ENCODE measurements around the gene PSMB8.

Gene PSMB8

GRCh38 chr6:32847795-32848194, 3.9 kb upstream of the PSMB8 start:
- TF ChIP-seq GATA3 (IDR thresholded peaks at IDR 0.05; ENCODE audit: low read depth, low read length) (no peak), GATA2 (IDR thresholded peaks at IDR 0.05; ENCODE audit: low read depth, low read length) (no peak)

DNA sequence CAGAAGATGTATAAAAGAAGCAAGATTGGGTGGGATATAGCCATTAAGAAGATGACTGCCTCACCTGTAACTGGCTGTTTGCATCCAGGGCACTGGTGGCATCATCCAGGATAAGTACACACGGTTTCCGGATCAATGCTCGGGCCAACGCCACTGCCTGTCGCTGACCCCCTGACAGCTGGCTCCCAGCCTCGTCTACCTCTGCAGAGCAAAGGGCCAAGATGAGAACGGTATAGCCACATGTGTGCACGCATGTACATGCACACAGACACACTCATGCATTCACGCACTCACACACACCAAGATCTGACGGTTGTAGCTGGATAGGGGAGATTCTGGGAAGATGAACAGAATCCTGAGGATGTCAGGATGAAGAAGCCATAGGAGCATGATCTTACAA, 3.2 kb upstream of the PSMB8 start:
- TF ChIP-seq GATA3 (IDR thresholded peaks at IDR 0.05; ENCODE audit: low read depth, low read length) (no peak), GATA2 (IDR thresholded peaks at IDR 0.05; ENCODE audit: low read depth, low read length) (no peak)

- TF ChIP-seq GATA3 (IDR thresholded peaks at IDR 0.05; ENCODE audit: low read depth, low read length) (no peak), GATA2 (IDR thresholded peaks at IDR 0.05; ENCODE audit: low read depth, low read length) (no peak)
These were observed 1.6 kb upstream of the PSMB8 start for GRCh38 chr6:32845384-32845884.

GRCh38 chr6:32844839-32845383, 1.1 kb upstream of the PSMB8 start:
- TF ChIP-seq GATA2 (IDR thresholded peaks at IDR 0.05; ENCODE audit: low read depth, low read length) (no peak), GATA3 (IDR thresholded peaks at IDR 0.05; ENCODE audit: low read depth, low read length) (no peak)

GRCh38 chr6:32843331-32843978, 392 bp downstream of the PSMB8 start:
- no peak for TF ChIP-seq GATA2 (IDR thresholded peaks at IDR 0.05; ENCODE audit: low read depth, low read length)
- no peak for TF ChIP-seq GATA3 (IDR thresholded peaks at IDR 0.05; ENCODE audit: low read depth, low read length)

- TF ChIP-seq GATA3 (IDR thresholded peaks at IDR 0.05; ENCODE audit: low read depth, low read length): no peak
- no peak for TF ChIP-seq GATA2 (IDR thresholded peaks at IDR 0.05; ENCODE audit: low read depth, low read length)
These were observed 1.2 kb downstream of the PSMB8 start for GRCh38 chr6:32842690-32843089.

DNA sequence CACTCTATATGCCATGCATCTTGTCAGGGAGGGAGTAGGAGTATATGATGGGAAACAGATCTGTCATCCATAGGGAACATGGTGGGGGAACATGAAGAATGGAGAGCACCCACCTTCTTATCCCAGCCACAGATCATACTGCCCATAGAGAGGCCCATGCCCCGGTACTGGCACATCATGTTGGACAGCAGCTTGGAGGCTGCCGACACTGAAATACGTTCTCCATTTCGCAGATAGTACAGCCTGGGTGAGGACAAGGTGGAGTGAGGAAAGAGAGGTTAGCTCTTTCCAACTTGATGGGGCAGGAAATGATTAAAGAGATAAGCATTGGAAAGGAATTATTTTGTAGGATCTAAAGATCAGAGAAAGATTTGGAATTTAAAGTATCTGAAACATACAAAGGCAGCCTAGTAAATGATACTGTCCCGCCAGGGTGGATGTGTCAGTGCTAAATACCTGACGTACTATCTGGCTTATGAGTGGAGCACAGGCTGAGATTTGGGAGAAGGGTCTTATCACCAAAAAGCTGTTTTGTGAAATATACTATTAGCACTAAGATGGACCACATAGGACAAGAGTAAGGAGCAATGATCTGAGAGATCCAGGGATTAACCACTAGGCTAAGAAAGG, 1.7 kb downstream of the PSMB8 start:
- TF ChIP-seq GATA2 (IDR thresholded peaks at IDR 0.05; ENCODE audit: low read depth, low read length): no peak
- no peak for TF ChIP-seq GATA3 (IDR thresholded peaks at IDR 0.05; ENCODE audit: low read depth, low read length)

DNA sequence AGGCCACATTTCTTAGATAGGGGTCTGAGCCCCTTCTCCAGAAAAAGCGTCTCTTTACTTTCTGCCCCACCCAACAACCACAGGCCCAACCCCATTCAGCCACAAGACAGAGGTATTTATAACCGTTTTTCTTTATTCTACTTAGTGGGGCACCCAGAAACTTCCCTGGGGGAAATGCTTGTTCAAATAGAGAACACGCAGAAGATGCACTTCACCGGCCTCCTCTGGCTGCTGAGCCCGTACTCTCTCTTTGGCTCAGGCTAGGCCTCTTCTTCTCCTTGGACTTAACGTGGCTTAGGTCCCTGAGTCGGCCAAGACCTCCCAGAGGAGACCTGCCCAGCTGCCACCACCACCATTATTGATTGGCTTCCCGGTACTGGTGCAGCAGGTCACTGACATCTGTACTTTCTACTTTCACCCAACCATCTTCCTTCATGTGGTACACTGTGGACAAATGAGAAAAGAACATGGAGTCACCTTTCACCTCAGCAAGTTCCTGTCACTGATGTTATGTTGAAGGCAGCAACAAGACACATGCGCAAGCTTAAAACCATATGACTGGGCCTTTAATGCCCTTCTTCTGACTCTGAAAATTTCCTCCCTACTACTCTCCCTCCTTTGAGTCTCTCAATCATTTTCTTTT, 3.1 kb downstream of the PSMB8 start:
- TF ChIP-seq GATA2 (IDR thresholded peaks at IDR 0.05; ENCODE audit: low read depth, low read length): no peak
- TF ChIP-seq GATA3 (IDR thresholded peaks at IDR 0.05; ENCODE audit: low read depth, low read length): no peak

GRCh38 chr6:32839356-32839755, 4.5 kb downstream of the PSMB8 start:
- TF ChIP-seq GATA3 (IDR thresholded peaks at IDR 0.05; ENCODE audit: low read depth, low read length): no peak
- no peak for TF ChIP-seq GATA2 (IDR thresholded peaks at IDR 0.05; ENCODE audit: low read depth, low read length)

GRCh38 chr6:32838114-32838958, 5.5 kb downstream of the PSMB8 start, which contains the start of gene TAP2:
TAP2 (minus strand) TSS chr6:32838739; CDS start chr6:32838233, 506 bp downstream.
- TF ChIP-seq GATA2 (IDR thresholded peaks at IDR 0.05; ENCODE audit: low read depth, low read length): no peak
- TF ChIP-seq GATA3 (IDR thresholded peaks at IDR 0.05; ENCODE audit: low read depth, low read length): no peak

- TF ChIP-seq GATA3 (IDR thresholded peaks at IDR 0.05; ENCODE audit: low read depth, low read length): no peak
- TF ChIP-seq GATA2 (IDR thresholded peaks at IDR 0.05; ENCODE audit: low read depth, low read length): no peak
These were observed 6.2 kb downstream of the PSMB8 start for GRCh38 chr6:32837651-32838113.

- no peak for TF ChIP-seq GATA3 (IDR thresholded peaks at IDR 0.05; ENCODE audit: low read depth, low read length)
- no peak for TF ChIP-seq GATA2 (IDR thresholded peaks at IDR 0.05; ENCODE audit: low read depth, low read length)
These were observed 7.0 kb downstream of the PSMB8 start for GRCh38 chr6:32836873-32837272.

DNA sequence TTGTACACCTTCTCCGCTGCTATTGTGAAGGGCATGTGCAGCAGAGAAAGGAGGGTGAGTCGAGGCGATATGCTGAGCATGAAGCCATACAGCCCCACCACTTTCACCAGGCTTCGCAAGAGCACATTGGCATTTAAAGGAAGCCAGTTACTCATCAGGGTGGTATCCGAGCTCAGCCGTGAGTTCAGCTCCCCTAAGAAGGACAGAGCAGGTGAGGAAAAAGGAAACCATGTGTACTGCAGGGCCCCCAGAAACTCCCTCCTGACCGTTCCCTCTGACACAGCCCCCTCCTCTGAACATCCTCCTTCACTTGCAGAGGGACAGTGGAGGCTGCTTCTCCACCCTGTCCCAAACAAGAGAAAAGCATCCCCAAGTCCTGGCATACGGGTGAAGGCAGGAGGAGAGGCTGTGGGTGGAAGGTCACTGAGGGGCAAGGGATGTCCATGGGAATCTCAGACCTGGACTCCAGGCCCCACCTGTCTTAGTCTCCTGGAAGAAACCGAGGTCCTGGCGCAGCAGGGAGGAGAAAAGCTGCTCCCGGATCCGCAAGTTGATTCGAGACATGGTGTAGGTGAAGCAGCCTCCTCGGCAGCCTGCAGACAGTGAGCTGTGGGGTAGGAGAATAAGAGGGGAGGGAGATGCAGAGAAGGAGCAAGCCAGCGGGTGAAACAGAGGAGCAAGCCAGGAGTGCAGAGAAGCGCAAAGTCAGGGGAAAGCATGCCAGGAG, 8.5 kb downstream of the PSMB8 start:
- no peak for TF ChIP-seq GATA3 (IDR thresholded peaks at IDR 0.05; ENCODE audit: low read depth, low read length)

All from SH-SY5Y (cell line).